Non-pigmented ciliary epithelial cell (primary cell): ENCODE results near the gene NEK1.
"Not testable (repeated sequence)": the region's sequence is repeated elsewhere in the genome, so short reads cannot be mapped to it uniquely, and the experiment has no call there.

Source experiments
- DNase-seq: peaks from one replicate; pipeline ENCODE4 v3.0.0-alpha.2; 2010; ENCODE audit warnings: low read depth

NEK1 gene

GRCh38 chr4:169627307-169627706 lies 14.9 kb upstream of the NEK1 start:
- DNase-seq, result no peak

- DNase-seq, result no peak
These were observed 14.2 kb upstream of the NEK1 start for GRCh38 chr4:169626331-169627282.

- no peak for DNase-seq
These were observed 13.5 kb upstream of the NEK1 start for GRCh38 chr4:169625886-169626285.

GRCh38 chr4:169624012-169624411 lies 11.6 kb upstream of the NEK1 start:
- not testable (repeated sequence) for DNase-seq

- DNase-seq, result no peak
These were observed 10.2 kb upstream of the NEK1 start for GRCh38 chr4:169622566-169622965.

- DNase-seq, result peak; percentile 69
These were observed 9.5 kb upstream of the NEK1 start for GRCh38 chr4:169621731-169622492.

GRCh38 chr4:169620880-169621248 lies 8.5 kb upstream of the NEK1 start:
- DNase-seq, result no peak

- DNase-seq, result peak; percentile 76
These were observed 7.8 kb upstream of the NEK1 start, which contains the start of gene CLCN3 for GRCh38 chr4:169619958-169620879. TSS of gene CLCN3 (plus strand) at chr4:169620578. CDS start at chr4:169635929, 15,351 bp downstream.

- DNase-seq, result no peak
These were observed 7.2 kb upstream of the NEK1 start for GRCh38 chr4:169619518-169619957.

GRCh38 chr4:169618986-169619385 lies 6.6 kb upstream of the NEK1 start:
- no peak for DNase-seq

- DNase-seq, result no peak
These were observed 5.9 kb upstream of the NEK1 start for GRCh38 chr4:169618286-169618685.

- no peak for DNase-seq
These were observed 4.9 kb upstream of the NEK1 start for GRCh38 chr4:169617306-169617705.

- DNase-seq, result no peak
These were observed 4.5 kb upstream of the NEK1 start for GRCh38 chr4:169616846-169617245.

- no peak for DNase-seq
These were observed 3.2 kb upstream of the NEK1 start for GRCh38 chr4:169615467-169616106.

- DNase-seq, result peak; percentile 47
These were observed 782 bp upstream of the NEK1 start for GRCh38 chr4:169612871-169613859.

GRCh38 chr4:169611157-169611556 lies 1.2 kb downstream of the NEK1 start:
- no peak for DNase-seq

- DNase-seq, result no peak
These were observed 7.5 kb downstream of the NEK1 start for GRCh38 chr4:169604903-169605331.

GRCh38 chr4:169604131-169604900 lies 8.1 kb downstream of the NEK1 start:
- DNase-seq, result no peak

- DNase-seq, result no peak
These were observed 9.1 kb downstream of the NEK1 start for GRCh38 chr4:169603312-169603711.
